Measurements from ENCODE around the gene PLVAP. TPM values are rescaled to one million over a fixed set of nuclear protein-coding genes. Genes with fewer than 3 reads are reported as not detected.

Gene PLVAP
- total and polyA plus RNA-seq, 9 of the 15 experiments (the other 6 are each of a cell fraction or from before 2014, with no cell fraction given): 0.09 to 0.84 (median 0.51) TPM; not detected in 4

DNA sequence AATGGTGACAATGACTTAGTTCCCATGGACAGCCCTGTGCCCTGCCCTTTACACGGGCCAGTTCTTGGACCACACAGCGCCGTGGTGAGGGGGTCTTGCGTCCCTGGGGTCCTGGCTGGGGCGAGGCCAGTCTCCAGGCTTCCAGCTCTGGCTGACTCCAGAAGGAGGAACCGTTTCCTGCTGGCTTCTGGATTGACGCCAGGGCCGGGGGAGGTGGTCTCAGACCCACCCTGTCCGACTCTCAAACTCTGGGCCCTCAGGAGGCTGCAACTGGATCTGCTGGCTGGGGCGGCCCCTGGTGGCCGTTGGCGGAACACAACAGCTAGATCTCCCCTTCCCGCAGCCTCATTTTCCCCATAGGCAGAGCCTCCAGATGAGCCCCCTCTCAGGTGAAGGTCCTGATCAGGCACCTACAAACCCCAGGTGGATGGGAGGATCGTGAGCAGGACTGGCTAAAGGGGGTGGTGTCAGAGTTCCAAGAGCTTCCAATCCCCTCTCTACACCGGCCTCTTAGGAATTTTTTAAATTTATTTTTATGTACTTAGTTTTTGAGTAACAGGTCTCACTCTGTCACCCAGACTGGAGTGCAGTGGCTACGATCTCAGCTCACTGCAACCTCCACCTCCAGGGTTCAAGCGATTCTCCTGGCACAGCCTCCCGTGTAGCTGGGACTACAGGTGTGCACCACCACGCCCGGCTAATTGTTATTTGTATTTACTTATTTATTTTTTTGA is 8.9 kb upstream of the PLVAP start (continued):
- TF ChIP-seq FOXA3 (CRISPR knock-in tag; conservative IDR thresholded peaks at IDR 0.05 in 1 of 2, IDR thresholded peaks at IDR 0.05 in 1 of 2): 0 out of 4 replicates have a peak, but pooled peaks of 1 of the 2 experiments have one; percentile 47
- TF ChIP-seq, protein P1, sequence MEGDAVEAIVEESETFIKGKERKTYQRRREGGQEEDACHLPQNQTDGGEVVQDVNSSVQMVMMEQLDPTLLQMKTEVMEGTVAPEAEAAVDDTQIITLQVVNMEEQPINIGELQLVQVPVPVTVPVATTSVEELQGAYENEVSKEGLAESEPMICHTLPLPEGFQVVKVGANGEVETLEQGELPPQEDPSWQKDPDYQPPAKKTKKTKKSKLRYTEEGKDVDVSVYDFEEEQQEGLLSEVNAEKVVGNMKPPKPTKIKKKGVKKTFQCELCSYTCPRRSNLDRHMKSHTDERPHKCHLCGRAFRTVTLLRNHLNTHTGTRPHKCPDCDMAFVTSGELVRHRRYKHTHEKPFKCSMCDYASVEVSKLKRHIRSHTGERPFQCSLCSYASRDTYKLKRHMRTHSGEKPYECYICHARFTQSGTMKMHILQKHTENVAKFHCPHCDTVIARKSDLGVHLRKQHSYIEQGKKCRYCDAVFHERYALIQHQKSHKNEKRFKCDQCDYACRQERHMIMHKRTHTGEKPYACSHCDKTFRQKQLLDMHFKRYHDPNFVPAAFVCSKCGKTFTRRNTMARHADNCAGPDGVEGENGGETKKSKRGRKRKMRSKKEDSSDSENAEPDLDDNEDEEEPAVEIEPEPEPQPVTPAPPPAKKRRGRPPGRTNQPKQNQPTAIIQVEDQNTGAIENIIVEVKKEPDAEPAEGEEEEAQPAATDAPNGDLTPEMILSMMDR (IDR thresholded peaks at IDR 0.05 in 2 of 3, conservative IDR thresholded peaks at IDR 0.05 in 1 of 3; ENCODE audit: insufficient read depth in 2 of 3, low read depth in 1 of 3, low read length in 3 of 3): peak; percentile 89 to 97 (median 95)
- TF ChIP-seq ZNF253 (CRISPR knock-in tag; conservative IDR thresholded peaks at IDR 0.05): no peak
- peak; percentile 68 for TF ChIP-seq SMC3 (conservative IDR thresholded peaks at IDR 0.05; ENCODE audit: insufficient read depth, low read depth, low read length)
- peak in 1 of 2 experiments; percentile 39; a peak in 1 of 4 replicates for TF ChIP-seq MAZ (CRISPR knock-in tag; conservative IDR thresholded peaks at IDR 0.05 in 1 of 2, IDR thresholded peaks at IDR 0.05 in 1 of 2)
- no peak for TF ChIP-seq OTX1 (CRISPR knock-in tag; IDR thresholded peaks at IDR 0.05)
- 0 out of 2 replicates have a peak, but pooled peaks have one; percentile 12 for TF ChIP-seq KLF16 (IDR thresholded peaks at IDR 0.05)
- TF ChIP-seq, protein P2, sequence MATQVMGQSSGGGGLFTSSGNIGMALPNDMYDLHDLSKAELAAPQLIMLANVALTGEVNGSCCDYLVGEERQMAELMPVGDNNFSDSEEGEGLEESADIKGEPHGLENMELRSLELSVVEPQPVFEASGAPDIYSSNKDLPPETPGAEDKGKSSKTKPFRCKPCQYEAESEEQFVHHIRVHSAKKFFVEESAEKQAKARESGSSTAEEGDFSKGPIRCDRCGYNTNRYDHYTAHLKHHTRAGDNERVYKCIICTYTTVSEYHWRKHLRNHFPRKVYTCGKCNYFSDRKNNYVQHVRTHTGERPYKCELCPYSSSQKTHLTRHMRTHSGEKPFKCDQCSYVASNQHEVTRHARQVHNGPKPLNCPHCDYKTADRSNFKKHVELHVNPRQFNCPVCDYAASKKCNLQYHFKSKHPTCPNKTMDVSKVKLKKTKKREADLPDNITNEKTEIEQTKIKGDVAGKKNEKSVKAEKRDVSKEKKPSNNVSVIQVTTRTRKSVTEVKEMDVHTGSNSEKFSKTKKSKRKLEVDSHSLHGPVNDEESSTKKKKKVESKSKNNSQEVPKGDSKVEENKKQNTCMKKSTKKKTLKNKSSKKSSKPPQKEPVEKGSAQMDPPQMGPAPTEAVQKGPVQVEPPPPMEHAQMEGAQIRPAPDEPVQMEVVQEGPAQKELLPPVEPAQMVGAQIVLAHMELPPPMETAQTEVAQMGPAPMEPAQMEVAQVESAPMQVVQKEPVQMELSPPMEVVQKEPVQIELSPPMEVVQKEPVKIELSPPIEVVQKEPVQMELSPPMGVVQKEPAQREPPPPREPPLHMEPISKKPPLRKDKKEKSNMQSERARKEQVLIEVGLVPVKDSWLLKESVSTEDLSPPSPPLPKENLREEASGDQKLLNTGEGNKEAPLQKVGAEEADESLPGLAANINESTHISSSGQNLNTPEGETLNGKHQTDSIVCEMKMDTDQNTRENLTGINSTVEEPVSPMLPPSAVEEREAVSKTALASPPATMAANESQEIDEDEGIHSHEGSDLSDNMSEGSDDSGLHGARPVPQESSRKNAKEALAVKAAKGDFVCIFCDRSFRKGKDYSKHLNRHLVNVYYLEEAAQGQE (IDR thresholded peaks at IDR 0.05; ENCODE audit: borderline replicate concordance): peak; percentile 82
- TF ChIP-seq, protein P2 (CRISPR knock-in tag; IDR thresholded peaks at IDR 0.05; ENCODE audit: low read depth): no peak
- TF ChIP-seq, protein P3, sequence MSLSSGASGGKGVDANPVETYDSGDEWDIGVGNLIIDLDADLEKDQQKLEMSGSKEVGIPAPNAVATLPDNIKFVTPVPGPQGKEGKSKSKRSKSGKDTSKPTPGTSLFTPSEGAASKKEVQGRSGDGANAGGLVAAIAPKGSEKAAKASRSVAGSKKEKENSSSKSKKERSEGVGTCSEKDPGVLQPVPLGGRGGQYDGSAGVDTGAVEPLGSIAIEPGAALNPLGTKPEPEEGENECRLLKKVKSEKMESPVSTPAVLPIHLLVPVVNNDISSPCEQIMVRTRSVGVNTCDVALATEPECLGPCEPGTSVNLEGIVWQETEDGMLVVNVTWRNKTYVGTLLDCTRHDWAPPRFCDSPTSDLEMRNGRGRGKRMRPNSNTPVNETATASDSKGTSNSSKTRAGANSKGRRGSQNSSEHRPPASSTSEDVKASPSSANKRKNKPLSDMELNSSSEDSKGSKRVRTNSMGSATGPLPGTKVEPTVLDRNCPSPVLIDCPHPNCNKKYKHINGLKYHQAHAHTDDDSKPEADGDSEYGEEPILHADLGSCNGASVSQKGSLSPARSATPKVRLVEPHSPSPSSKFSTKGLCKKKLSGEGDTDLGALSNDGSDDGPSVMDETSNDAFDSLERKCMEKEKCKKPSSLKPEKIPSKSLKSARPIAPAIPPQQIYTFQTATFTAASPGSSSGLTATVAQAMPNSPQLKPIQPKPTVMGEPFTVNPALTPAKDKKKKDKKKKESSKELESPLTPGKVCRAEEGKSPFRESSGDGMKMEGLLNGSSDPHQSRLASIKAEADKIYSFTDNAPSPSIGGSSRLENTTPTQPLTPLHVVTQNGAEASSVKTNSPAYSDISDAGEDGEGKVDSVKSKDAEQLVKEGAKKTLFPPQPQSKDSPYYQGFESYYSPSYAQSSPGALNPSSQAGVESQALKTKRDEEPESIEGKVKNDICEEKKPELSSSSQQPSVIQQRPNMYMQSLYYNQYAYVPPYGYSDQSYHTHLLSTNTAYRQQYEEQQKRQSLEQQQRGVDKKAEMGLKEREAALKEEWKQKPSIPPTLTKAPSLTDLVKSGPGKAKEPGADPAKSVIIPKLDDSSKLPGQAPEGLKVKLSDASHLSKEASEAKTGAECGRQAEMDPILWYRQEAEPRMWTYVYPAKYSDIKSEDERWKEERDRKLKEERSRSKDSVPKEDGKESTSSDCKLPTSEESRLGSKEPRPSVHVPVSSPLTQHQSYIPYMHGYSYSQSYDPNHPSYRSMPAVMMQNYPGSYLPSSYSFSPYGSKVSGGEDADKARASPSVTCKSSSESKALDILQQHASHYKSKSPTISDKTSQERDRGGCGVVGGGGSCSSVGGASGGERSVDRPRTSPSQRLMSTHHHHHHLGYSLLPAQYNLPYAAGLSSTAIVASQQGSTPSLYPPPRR (CRISPR knock-in tag; IDR thresholded peaks at IDR 0.05; ENCODE audit: borderline replicate concordance): no peak
- TF ChIP-seq KLF10 (CRISPR knock-in tag; IDR thresholded peaks at IDR 0.05): no peak

Measured in K562 (cell line).